Erythroblast (primary cell): ENCODE data around the gene GJA3.

Experiments
- GATA1 ChIP-seq: IDR thresholded peaks from 2 replicates; pipeline ENCODE4 v1.6.1; 2011; ENCODE audit warnings: low read depth, mild to moderate bottlenecking, control low read depth, low read length, moderate library complexity
- POLR2A ChIP-seq: IDR thresholded peaks from 2 replicates; pipeline ENCODE4 v1.6.1; 2011; ENCODE audit warnings: mild to moderate bottlenecking, low read length

DNA sequence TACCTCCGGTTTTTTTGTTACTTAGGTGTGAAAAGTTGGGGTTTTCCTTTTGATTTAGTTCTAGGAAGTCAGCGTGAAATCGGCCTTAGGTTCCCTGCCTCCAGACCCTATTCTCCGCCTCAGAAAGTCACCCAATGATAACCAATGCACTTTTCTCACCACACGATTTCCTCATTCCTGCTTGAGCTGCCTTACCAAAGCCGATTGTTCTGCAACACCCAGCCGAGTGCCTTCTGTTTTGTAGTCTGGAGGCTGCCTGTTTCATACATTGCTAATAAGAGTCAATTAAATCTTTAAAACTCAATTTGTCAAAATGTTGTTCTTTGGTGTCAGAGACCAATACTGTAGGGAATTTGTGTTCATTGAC, 39.7 kb downstream of the GJA3 start:
- TF ChIP-seq POLR2A: no peak
- TF ChIP-seq GATA1: no peak
